OCI-LY7 (cell line): ENCODE data around the gene TESPA1. TPM values are rescaled to one million over a fixed set of nuclear protein-coding genes. Genes with fewer than 3 reads are reported as not detected.

Experiments used
- BruUV-seq: library from RNA; stranded (reverse); fragments of 400-500 nt; replicated peaks from 2 replicates; lab custom pipeline; 2021; lab: Mats Ljungman, UMichigan
- CTCF ChIA-PET: fragments of 300-600 bp; sonication (Branson Sonifier 250); formaldehyde crosslinking; loops from one replicate; lab custom pipeline; 2022; ENCODE audit warnings: antibody characterized with exemption; ENCODE audit not compliant: unreplicated experiment; lab: Charles Lee
- POLR2A ChIA-PET: fragments of 300-600 bp; sonication (Branson Sonifier 250); formaldehyde crosslinking; loops from one replicate; lab custom pipeline; 2022; ENCODE audit warnings: antibody characterized with exemption; lab: Charles Lee
- DNase-seq: peaks from one replicate; pipeline ENCODE4 v3.0.0-alpha.2; 2015; ENCODE audit warnings: low spot score
- H2AFZ ChIP-seq: fragments of 200-600 bp; sonication (generic), shearing (Covaris generic); 2 replicates; pipeline ENCODE4 v1.6.1; 2014; ENCODE audit warnings: mild to moderate bottlenecking, antibody characterized with exemption, low read length, moderate library complexity
- H3K27ac ChIP-seq: fragments of 200-600 bp; sonication (generic); 2 replicates; pipeline ENCODE4 v1.5.1; 2014; ENCODE audit warnings: mixed run types, low read depth, mild to moderate bottlenecking, moderate library complexity, low read length, inconsistent platforms; ENCODE audit not compliant: poor library complexity, severe bottlenecking
- H3K36me3 ChIP-seq: fragments of 200-600 bp; sonication (generic); 2 replicates; pipeline ENCODE4 v1.6.1; 2014; ENCODE audit warnings: mild to moderate bottlenecking, antibody characterized with exemption, low read length, moderate library complexity, mixed read lengths; ENCODE audit not compliant: insufficient read depth
- H3K4me1 ChIP-seq: fragments of 200-600 bp; sonication (generic); 2 replicates; pipeline ENCODE4 v1.5.1; 2014; ENCODE audit warnings: mild to moderate bottlenecking, low read length; ENCODE audit not compliant: insufficient read depth, poor library complexity, severe bottlenecking
- H3K4me2 ChIP-seq: fragments of 200-600 bp; sonication (generic); 2 replicates; pipeline ENCODE4 v1.6.1; 2014; ENCODE audit warnings: mild to moderate bottlenecking, low read length
- H3K4me3 ChIP-seq: fragments of 200-600 bp; sonication (generic); 2 replicates; pipeline ENCODE4 v1.5.1; 2014; ENCODE audit warnings: mild to moderate bottlenecking, low read depth, low read length; ENCODE audit not compliant: poor library complexity, severe bottlenecking
- H3K79me2 ChIP-seq: fragments of 200-600 bp; sonication (generic); 2 replicates; pipeline ENCODE4 v1.6.1; 2016; ENCODE audit warnings: low read depth, mild to moderate bottlenecking, low read length, moderate library complexity, mixed read lengths; ENCODE audit not compliant: insufficient read depth
- H3K9me2 ChIP-seq: fragments of 200-600 bp; sonication (generic); 2 replicates; pipeline ENCODE4 v1.6.1; 2016; ENCODE audit warnings: mild to moderate bottlenecking, low read length, mixed read lengths; ENCODE audit not compliant: insufficient read depth
- H3K9me3 ChIP-seq: fragments of 200-600 bp; sonication (generic); 2 replicates; pipeline ENCODE4 v1.6.1; 2014; ENCODE audit warnings: mild to moderate bottlenecking, mixed run types, low read length, mixed read lengths
- H4K20me1 ChIP-seq: fragments of 200-600 bp; sonication (generic); 2 replicates; pipeline ENCODE4 v1.6.1; 2014; ENCODE audit warnings: mild to moderate bottlenecking, antibody characterized with exemption, low read length, moderate library complexity, mixed read lengths; ENCODE audit not compliant: insufficient read depth
- EZH2phosphoT487 ChIP-seq: fragments of 200-600 bp; sonication (generic); IDR thresholded peaks from 2 replicates; pipeline ENCODE4 v1.6.1; 2018; ENCODE audit warnings: low read depth, borderline replicate concordance, mild to moderate bottlenecking, mixed run types, antibody characterized with exemption, low read length, moderate library complexity, mixed read lengths
- intact Hi-C: fragments of 100-400 bp; cut with micrococcal nuclease; formaldehyde crosslinking; loops from one replicate; pipeline ENCODE4 v1.10.0; 2022; ENCODE audit not compliant: unreplicated experiment
- total RNA-seq, 2 experiments: library from RNA; depleted of rRNA in 1 of 2; stranded (reverse); fragments of >200 nt in 1 of 2; shearing (Covaris generic) in 1 of 2; gene quantifications; 2 replicates each; pipeline ENCODE4 v1.2.3, GENCODE V29; 2014 to 2022
- TF ChIP-seq, protein P1 (sequence below): fragments of 200-600 bp; sonication (generic); conservative IDR thresholded peaks from 2 replicates; pipeline ENCODE4 v1.5.1; 2014; ENCODE audit warnings: mild to moderate bottlenecking, antibody characterized with exemption, low read length, moderate library complexity, mixed read lengths

The TESPA1 gene
- total RNA-seq, 2 experiments from 2014 or later, result 9.5 to 24.1 TPM

DNA sequence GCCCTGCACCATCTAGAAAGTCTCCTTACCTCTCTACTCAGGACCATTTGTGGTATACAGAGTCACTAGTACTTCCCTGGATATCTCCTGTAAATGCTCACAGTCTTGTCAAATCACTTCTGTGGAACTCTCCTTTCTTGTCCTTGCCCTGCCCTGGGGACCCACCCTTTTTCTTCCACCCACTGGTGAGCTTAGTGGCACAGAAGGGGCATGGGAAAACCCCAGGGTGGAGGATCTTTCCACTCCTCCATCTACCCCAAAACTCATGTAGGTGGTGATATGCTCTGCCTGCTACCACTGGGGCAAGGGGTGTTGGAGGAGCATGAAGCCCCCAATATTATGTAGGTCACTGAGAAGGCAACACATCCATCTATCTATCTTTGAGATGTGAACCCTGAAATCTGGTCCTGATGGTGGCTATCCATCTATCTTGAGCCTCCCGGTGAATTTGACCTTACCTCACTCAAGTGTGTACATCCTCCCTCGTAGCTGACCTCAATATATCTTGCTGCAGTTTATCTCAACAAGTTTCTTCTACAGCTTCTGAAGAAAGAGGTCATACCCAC lies 943 bp downstream of the TESPA1 start:
- H4K20me1 ChIP-seq, result no peaks in the 10 kb centered on the region
- H3K9me3 ChIP-seq, result no peaks in the 10 kb centered on the region
- POLR2A ChIA-PET, result interaction anchor here (0.6 to 1.9 kb wide), 2 partner anchors 14 to 43 kb away, joined by 3 to 6 read pairs; no protein-coding TSS in a partner anchor
- DNase-seq, result no peak
- no peaks in the 10 kb centered on the region for H3K9me2 ChIP-seq
- H3K36me3 ChIP-seq, result peaks cover 10% of the 10 kb centered on the region
- no TSS peak for BruUV-seq
- H3K27ac ChIP-seq, result peak overlapping the region; percentile 75
- peaks cover 45% of the 10 kb centered on the region for H3K4me1 ChIP-seq
- CTCF ChIA-PET, result interaction anchor here (2.0 kb wide), 1 partner anchor 88 kb away, joined by 9 read pairs; no protein-coding TSS in a partner anchor
- intact Hi-C loops, result loop anchor here (10.0 kb wide), 1 partner anchor 661 kb away; no protein-coding TSS in a partner anchor
- H2AFZ ChIP-seq, result peak overlapping the region; percentile 68; the same call in 1 of the 2 replicates
- no peak for TF ChIP-seq EZH2phosphoT487
- TF ChIP-seq, protein P1, sequence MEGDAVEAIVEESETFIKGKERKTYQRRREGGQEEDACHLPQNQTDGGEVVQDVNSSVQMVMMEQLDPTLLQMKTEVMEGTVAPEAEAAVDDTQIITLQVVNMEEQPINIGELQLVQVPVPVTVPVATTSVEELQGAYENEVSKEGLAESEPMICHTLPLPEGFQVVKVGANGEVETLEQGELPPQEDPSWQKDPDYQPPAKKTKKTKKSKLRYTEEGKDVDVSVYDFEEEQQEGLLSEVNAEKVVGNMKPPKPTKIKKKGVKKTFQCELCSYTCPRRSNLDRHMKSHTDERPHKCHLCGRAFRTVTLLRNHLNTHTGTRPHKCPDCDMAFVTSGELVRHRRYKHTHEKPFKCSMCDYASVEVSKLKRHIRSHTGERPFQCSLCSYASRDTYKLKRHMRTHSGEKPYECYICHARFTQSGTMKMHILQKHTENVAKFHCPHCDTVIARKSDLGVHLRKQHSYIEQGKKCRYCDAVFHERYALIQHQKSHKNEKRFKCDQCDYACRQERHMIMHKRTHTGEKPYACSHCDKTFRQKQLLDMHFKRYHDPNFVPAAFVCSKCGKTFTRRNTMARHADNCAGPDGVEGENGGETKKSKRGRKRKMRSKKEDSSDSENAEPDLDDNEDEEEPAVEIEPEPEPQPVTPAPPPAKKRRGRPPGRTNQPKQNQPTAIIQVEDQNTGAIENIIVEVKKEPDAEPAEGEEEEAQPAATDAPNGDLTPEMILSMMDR, result no peak
- peaks cover 5% of the 10 kb centered on the region; the same call in 1 of the 2 replicates for H3K79me2 ChIP-seq
- H3K4me2 ChIP-seq, result peak overlapping the region; percentile 90
- H3K4me3 ChIP-seq, result peak overlapping the region; percentile 68

DNA sequence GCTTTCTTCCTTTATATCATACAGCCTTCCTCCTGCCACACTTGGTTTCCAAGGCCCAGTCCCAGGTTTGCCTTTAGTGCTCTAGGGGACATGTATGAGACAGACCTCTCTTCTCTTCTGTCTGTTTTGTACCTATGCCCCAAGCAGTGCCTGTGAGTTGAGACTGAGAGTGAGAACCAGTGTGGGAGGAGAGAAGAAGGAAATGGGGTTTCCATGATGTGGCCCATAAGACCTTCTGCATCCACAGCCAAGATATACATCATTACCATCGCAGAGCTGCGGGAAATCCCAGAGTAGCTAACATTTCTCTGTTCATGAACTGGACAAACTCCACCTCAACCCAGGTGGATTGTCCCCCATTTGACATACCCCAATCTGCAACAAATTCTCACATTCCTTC lies 2.8 kb downstream of the TESPA1 start:
- no peak for DNase-seq
- H3K4me3 ChIP-seq, result no peak overlapping the region

More for the DNA sequence above, 2.8 kb downstream of the TESPA1 start:
- Histone ChIP-seq H3K4me2 (no peak overlapping the region), H3K9me3 (no peaks in the 10 kb centered on the region), H3K79me2 (peaks cover 5% of the 10 kb centered on the region; the same call in 1 of the 2 replicates), H3K4me1 (peaks cover 33% of the 10 kb centered on the region), H3K27ac (no peak overlapping the region), H2AFZ (no peak overlapping the region), H3K36me3 (peaks cover 10% of the 10 kb centered on the region), H3K9me2 (no peaks in the 10 kb centered on the region), H4K20me1 (no peaks in the 10 kb centered on the region)
- TF ChIP-seq, protein P1, result no peak
- no peak for TF ChIP-seq EZH2phosphoT487
- ChIA-PET POLR2A (interaction anchor here (0.9 kb wide), 1 partner anchor 11 kb away, joined by 3 read pairs; no protein-coding TSS in a partner anchor), CTCF (interaction anchor here (0.8 kb wide), 1 partner anchor 90 kb away, joined by 3 read pairs; no protein-coding TSS in a partner anchor)
- intact Hi-C loops, result loop anchor here (10.0 kb wide), 1 partner anchor 663 kb away; no protein-coding TSS in a partner anchor
- BruUV-seq, result no TSS peak
